Stimulated activated CD4-positive, alpha-beta T cell treated with anti-CD3 and anti-CD28 coated beads, Interleukin-2, amount 100 ng/mL, for 4 hours (primary cell): ENCODE results near the gene TUG1.

Experiments
- DNase-seq: peaks from one replicate; pipeline ENCODE4 v3.0.0-alpha.2; 2020; ENCODE audit warnings: low read depth

The TUG1 gene

DNA sequence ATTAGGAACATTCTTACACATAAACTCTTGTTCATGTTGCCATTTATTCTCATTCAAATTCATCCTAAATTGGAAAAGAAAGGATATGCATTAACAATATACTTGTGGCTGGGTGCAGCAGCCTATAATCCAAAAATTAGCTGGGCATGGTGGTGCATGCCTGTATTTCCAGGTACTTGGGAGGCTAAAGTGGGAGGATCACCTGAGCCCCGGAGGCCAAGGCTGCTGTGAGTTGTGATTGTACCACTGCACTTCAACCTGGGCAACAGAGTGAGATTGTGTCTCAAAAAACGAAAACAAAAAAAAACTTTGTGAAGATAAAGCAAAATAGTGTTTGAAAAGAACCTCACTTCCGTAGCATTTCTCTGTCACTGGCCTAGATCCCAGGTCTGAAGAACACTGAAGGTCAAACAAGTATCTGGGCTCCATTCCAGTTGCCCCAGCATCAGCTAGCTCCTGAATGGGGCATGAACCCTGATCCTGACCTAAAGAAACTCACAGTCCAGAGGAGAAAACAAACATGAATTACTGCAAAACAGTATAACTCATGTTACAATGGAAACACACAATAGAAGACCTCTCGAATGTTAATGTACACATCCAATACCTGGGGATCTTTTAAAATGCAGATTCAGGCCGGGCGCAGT is 32.2 kb downstream of the TUG1 start:
- no peak for DNase-seq

DNA sequence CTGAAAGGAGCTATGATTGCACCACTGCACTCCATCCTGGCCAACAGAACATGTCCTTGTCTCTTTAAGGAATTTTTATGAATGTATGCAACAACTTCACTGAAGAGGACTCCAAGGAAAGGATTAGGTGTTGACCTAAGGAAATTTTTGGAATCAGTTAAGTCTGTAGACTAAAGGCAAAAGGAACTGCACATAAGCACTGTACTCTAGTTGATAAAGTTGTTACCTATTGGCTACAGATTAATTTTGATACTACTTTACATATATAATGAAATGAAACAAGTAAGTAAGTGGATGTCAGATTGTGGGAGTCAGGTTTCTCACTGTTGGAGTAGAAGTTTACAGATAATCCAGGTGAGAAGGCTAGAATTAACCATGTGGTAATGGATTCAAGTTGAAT is 36.5 kb downstream of the TUG1 start:
- DNase-seq = no peak

DNA sequence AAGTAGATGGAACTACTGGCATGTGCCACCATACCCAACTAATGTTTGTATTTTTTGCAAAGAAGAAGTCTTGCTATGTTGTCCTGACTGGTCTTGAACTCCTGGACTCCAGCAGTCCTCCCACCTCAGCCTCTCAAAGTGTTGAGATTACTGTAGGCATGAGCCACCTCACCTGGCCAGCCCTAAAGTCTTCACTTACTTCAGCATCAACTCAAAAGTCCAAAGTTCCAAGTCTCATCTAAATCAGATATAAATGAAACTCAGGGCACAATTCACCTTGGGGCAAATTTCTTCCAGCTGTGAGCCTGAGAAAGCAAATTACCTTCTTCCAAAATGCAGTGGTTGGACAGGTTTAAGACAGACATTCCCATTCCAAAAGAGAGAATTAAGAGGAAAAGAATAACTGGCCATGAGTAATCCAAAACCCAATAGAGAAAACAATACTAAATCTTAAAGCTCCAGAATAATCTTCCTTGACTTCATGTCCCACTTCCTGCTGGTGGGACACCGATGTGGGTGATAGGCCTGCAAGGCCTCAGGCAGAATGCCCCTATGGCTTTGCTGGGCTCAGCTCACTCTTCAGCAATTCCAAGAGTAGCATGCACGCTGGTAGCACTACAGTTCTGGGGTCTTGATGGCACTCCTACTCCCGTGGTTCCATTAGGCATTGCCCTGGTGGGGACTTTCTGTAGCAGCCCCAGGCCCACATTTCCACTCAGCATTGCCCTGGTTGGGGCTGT is 50.3 kb downstream of the TUG1 start:
- no peak for DNase-seq

DNA sequence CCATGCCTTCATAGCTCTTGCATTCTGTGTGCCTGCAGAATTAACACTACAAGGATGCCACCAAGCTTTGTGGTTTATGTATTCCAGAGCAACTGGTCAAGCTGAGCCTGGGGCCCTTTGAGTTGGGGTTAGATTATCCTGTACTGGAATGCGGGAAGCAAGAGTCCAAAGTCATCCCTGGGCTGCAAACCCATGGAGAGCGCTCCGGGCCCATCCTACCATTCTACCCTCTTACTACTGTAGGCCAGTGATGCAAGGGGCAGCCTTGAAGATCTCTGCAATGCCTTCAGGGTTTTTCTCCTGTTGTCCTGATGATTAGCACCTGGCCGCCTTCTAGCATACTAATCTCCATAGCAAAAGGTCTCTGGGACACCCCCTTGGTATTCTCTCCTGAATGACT is 51.3 kb downstream of the TUG1 start:
- DNase-seq = no peak

DNA sequence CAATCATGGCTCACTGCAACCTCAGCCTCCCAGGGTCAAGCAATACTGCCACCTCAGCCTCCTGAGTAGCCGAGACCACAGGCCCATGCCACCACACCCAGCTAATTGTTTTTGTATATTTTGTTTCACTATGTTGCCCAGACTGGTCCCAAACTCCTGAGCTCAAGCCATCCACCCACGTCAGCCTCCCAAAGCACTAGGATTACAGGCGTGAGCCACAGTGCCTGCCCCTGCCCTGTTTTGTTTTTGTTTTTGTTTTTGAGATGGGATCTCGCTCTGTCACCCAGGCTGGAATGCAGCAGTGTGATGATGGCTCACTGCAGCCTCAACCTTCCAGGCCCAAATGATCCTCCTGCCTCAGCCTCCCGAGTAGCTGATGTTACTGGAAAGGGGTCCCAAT is 53.5 kb downstream of the TUG1 start:
- DNase-seq = no peak
